Stimulated activated naive CD4-positive, alpha-beta T cell (primary cell): Measurements from ENCODE around the gene CNGA3.

Experiments
- DNase-seq, 6 experiments: peaks; one replicate each; lab custom pipeline; 2025; lab: John Stamatoyannopoulos, UW

The CNGA3 gene

GRCh38 chr2:98378196-98378595 lies 31.9 kb downstream of the CNGA3 start:
- no peak for DNase-seq

GRCh38 chr2:98378901-98379300 lies 32.6 kb downstream of the CNGA3 start:
- no peak for DNase-seq

GRCh38 chr2:98379311-98380202 lies 33.3 kb downstream of the CNGA3 start:
- no peak for DNase-seq

- DNase-seq, result no peak
These were observed 33.9 kb downstream of the CNGA3 start for GRCh38 chr2:98380203-98380535.

DNA sequence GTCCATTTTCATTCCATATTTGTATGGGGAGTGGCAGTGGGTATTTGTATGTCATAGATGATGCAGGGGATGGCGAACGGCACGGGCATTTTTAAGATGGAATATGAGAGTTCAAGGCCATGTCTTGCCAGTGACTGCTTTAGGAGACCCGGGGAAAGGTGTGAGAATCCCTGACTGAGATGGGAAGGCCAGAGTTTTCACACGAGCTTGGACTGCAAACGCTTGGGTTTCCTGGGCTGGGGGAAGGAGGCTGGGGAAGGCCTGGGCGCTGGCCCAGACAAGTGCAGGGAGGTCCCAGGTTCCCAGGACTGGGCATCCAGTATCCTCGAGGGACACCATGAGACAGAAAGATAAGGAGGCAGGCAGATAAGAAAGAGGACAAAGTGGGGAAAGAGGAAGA lies 35.2 kb downstream of the CNGA3 start:
- no peak for DNase-seq

- DNase-seq, result no peak
These were observed 35.8 kb downstream of the CNGA3 start for GRCh38 chr2:98382086-98382485.

- no peak for DNase-seq
These were observed 36.5 kb downstream of the CNGA3 start for GRCh38 chr2:98382739-98383138.

DNA sequence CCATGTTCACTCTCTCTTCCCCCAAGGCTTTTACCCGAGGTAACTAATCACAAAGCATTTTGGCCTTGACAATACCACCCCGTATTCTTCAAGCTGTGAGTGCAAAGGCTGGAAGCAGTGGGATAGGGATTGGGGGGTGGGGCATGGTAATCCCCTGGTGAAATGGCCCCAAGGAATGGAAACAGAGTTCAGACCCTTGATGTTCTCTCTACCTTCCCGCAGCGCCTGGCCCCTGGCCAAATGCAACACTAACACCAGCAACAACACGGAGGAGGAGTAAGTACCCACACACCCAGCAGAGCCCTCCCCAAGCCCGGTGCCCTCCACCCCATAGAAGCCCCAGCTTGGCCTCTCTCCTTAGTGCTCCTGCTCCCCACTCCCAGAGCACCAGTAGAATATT lies 36.9 kb downstream of the CNGA3 start:
- DNase-seq, result no peak

DNA sequence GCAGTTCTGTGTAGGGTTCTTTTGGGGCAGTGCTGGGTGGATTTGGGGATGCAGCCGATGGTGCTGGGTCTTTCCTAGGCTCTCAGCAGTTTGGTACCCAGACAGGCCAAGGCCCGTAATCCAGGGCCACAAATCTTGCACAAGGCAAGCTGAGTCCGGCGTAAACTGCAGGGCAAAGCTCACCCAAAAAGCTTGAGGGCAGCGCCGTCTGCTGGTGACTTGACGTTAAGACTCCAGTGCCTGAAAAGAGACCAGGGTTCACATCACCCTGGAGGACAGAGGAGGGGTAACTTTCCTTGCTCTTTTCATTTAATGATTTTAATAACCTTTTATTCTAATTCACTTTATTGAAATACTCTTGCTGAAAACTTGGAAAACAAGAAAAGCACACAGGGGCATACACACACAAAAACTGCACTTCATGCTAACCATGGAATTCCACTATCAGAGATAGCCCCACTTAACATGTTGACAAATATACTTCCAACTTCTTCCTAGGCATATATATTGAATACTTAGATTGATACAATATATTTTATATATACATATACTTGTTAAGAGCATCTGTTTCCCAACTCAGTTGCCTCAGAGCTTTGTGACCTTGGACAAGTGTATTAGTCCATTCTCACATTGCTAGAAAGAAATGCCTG lies 38.9 kb downstream of the CNGA3 start:
- peak; percentile 31 to 68 (median 54) for DNase-seq

DNA sequence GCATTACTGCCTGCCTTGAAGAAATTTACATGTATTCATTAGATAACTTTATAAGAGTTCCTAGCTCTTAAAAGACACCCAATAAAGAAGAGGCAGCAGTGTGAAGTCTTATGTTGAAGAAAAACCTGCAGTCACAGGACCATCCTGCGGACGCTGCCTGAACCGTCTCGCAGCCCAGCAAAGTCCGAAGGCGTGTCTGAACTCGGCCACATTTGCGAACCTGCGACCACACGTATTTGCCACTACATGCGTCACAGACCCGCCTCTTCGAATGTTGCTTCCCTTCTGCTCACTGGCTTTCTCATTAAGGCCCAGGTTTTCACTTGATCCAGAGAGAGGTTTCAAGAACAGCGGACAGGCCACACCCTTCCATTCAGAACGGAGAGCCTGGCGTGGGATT lies 41.2 kb downstream of the CNGA3 start:
- no peak for DNase-seq

DNA sequence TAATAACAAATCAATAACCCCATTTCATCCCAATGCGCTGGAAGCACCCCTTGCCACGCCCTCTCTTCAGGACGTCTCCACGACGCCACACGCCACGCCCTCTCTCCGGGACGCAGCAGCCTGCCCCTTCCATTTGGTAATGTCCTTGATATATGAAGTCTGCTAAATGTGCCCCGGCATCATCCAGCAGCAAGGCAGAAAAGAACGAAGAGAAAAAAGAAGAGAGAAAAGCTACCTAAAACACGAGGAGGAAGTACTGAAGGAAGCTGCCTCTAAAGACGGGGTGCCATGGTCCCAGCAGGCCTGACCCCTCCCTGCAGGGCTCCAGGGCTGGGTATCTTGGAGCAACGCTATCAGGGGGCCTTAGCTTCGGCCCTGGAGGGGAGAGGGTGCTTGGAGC lies 41.8 kb downstream of the CNGA3 start:
- DNase-seq, result no peak

DNA sequence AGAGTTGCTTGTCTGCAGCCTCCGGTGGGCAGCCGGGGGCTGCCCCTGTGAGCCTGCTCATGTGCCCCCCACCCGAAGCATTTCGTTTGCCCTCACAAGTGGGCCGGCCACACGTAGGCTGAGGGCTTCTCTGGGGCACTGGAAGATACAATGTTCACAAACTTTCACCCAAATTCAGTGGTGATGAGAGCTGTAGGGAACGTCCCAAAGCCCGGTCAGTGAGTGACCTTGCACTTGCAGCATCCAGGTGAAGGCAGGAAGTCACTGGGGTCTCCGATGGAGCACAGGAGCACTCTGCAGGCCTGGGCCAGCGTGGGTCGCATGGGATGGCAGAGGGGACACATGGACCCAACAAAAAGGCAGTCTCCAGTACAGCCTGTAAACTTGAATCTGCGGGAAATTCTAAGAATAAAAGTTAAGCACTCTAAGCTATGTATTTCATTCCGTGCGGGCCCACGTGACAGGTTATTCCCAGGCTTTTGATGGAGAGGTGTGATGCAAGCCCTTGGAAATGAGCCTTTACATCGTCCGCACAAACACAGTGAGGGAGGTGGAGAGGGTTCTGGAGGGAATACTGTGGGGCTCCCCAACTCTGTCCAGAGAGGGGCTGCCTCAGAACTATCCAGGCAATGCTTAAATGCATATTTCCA lies 42.5 kb downstream of the CNGA3 start:
- no peak for DNase-seq

DNA sequence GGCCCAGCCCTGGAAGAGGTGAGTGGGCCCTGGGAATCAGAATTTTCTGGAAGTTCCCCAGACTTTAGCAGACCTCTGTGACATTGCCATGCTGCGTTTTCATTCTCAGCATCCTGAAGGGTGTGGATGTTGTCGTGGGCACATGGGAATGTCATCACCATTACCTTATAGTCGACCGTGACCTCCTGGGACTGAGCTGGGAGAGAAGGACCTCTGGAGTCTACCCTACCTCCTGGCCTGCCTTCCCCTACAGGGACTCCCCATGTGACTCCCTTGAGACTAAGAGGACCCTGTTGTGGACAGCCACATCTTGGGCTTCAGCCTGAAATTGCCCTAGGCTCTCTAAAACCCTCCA lies 43.0 kb downstream of the CNGA3 start:
- no peak for DNase-seq

GRCh38 chr2:98390571-98391476 lies 44.6 kb downstream of the CNGA3 start:
- DNase-seq, result no peak

- no peak for DNase-seq
These were observed 45.5 kb downstream of the CNGA3 start for GRCh38 chr2:98391581-98392270.

GRCh38 chr2:98393354-98393753 lies 47.1 kb downstream of the CNGA3 start:
- no peak for DNase-seq

DNA sequence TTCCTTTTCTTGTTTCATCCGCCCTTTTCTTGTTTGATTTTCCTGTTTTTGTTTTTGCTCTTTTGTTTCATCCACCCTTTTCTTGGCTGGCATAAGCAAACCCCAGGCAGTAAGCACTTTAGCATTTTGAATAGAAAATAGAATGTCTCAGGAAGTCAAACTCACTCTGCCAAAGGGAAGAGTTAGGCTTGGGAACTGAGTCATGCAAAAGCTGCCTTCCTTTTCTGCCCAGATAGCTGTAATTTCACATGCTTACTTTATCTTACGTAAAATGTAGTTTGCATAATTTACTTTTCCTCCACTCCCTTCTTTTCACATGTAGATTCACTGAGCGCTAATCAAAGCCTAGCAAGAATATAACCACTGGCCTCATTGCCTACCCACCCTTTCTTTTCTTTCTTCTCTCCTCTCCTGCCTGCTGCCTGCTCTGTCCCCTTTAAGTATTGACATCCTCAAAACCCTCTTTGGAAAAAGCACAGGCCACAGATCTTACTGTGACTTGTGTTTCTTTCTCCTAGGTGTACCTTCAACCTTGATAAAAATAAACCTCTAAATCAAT lies 48.4 kb downstream of the CNGA3 start:
- DNase-seq, result no peak

GRCh38 chr2:98395977-98396376 lies 49.7 kb downstream of the CNGA3 start:
- no peak for DNase-seq

- DNase-seq, result no peak
These were observed 50.6 kb downstream of the CNGA3 start for GRCh38 chr2:98396745-98397355.

GRCh38 chr2:98399140-98399539 lies 52.9 kb downstream of the CNGA3 start:
- DNase-seq, result no peak

DNA sequence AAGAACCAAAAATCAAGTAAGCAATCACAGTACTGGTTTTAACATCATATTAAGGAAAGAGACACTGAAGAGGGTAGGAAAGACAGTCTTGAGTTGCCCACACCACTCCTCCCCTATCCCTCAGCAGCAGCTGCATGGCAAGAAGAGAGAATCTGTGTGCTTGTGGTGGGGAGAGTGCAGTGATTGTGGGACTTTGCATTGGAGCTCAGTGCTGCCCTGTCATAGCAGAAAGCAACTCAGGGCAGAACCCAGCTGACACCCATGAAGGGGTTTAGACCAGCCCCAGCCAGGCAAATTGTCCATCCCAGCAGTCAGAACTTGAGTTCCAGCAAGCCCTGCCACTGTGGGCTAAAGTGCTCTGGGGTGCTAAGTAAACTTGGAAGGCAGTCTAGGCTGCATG lies 57.6 kb downstream of the CNGA3 start:
- DNase-seq, result no peak
